ENCODE measurements around the gene STYK1. TPM values are rescaled to one million over a fixed set of nuclear protein-coding genes. Genes with fewer than 3 reads are reported as not detected.
A peak's percentile ranks its signal among the peaks of the same experiment; 100 is the strongest.
"Not testable (repeated sequence)": the region's sequence is repeated elsewhere in the genome, so short reads cannot be mapped to it uniquely, and the experiment has no call there.

The STYK1 gene
- total RNA-seq, 1 donor from 2014 or later = 2.4 TPM

DNA sequence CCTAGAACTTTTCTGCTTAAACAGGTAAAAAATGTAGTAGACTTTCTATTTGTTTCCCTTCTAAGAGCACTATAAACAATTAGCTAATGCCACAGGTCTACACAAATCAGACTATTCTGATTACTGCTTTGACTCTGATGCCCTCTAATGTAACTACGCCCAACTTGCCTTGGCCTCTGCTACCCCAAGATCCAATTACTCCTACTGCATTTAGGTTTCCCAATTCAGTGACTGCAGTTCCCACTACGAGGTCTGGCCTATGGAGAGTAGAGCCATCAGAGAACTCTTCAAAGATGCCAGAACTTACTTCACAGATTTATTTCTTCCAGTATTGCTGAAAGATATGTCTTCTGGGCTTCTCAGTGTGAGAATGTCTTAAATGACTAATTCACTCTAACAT lies 15.3 kb upstream of the STYK1 start:
- DNase-seq (ENCODE audit: low spot score) = no peak

GRCh38 chr12:10688042-10688441 lies 14.2 kb upstream of the STYK1 start:
- DNase-seq (ENCODE audit: low spot score) = no peak

DNA sequence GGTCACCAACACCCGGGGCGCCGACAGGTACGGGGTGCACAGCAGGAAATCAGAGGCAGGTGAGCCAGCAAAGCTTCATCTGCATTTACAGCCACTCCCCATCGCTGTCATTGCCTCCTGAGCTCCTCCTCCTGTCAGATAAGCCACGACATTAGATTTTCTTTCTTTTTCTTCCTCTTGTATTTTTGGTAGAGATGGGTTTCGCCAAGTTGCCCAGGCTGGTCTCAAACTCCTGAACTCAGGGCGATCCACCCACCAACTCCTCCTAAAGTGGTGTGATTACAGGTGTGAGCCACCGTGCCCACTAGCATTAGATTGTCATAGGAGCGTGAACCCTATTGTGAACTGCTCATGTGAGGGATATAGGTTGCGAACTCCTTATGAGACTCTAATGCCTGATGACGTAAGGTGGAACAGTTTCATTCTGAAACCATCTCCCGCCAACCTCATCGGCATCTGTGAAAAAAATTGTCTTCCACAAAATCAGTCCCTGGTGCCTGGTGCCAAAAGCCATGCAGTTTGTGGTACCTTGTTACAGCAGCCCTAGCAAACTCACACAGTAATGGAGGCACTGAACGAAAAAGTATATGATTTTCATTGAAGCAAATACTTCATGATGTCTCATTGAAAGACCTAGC lies 1.5 kb downstream of the STYK1 start:
- DNase-seq (ENCODE audit: low spot score) = no peak

DNA sequence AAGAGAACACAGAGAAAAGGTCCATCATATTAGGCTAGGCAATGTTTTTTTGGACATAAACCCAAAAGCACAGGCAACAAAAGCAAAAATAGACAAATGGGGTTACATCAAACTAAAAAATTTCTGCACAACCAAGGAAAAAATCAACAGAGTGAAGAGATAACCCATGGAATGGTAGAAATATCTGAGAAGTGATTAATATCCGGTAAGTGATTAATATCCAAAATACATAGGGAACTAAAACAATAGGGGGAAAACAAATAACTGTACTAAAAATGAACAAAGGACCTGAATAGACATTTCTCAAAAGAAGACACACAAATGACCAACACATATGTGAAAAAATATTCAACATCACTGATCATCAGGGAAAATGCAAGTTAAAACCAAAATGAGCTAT lies 4.3 kb downstream of the STYK1 start:
- no peak for DNase-seq (ENCODE audit: low spot score)

DNA sequence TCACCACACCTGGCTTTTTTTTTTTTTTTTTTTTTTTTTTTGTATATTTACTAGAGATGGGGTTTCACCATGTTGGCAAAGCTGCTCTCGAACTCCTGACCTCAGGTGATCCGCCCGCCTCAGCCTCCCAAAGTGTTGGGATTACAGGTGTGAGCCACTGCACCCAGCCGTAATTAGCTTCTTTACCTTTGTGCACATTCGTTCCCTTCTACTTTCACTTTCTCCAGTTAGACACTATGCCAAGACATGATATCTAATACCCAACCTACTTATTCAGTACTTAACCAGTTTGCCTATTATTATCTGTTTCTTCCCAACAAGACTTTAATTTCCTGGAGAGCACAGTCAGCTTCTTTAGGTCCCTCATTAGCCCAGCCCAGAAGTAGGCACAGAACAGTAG lies 5.3 kb downstream of the STYK1 start:
- no peak for DNase-seq (ENCODE audit: low spot score)

DNA sequence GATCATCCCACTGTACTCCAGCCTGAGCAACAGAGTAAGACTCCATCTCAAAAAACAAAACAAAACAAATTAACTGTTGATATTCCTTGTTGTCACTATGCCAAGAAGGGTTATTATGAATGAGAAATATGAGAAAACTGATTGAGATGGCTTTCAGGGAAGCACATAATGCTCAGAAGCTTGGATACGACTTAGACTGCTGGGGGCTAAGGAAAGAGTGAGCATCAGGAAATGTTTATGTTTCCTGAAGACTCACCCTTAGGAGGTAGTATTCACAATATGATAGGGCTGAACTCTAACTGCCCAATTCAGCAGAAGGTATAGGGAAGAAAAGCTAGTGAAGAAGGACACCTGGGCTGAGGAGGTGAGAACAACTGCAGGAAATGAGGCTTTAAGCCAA lies 6.3 kb downstream of the STYK1 start:
- no peak for DNase-seq (ENCODE audit: low spot score)

DNA sequence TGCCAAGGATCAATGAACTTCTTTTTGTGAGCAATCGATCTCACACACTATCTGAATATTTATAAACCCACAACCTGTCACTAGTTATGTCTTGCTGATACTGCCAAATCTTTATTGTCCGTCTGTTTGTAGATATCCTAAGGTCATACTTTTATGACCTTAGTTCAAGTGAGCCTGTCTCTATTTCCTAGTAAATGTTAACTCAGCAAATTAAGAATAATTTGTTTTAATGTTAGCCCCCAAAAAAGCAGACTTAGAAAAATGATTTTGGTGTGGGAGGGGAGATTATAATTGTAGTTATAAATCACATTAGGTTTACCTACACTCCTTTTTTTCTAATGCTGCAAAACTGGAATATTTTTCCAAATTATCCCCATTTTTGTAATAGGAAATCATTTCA lies 9.4 kb downstream of the STYK1 start:
- no peak for DNase-seq (ENCODE audit: low spot score)

- peak; percentile 10 for DNase-seq (ENCODE audit: low spot score)
Observed at GRCh38 chr12:10663869-10664268, 10.0 kb downstream of the STYK1 start.

DNA sequence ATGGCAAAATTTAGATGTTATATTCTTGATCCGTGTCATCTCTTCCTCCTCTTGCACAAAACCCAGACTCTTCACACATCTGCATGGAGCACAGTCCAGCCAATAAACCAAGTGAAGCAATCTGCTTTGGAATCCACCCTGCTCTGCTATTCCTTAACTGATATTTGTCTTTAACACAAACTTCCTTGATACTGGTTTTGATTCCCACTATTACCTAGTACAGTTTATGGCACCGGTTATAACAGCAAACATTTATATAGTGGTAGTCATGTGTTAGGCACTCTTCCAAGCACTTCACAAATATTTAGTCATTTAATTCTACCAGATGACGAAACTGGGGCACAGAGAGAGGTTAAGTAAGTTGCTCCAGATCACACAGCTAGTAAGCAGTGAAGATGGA lies 12.5 kb downstream of the STYK1 start:
- DNase-seq (ENCODE audit: low spot score) = no peak

DNA sequence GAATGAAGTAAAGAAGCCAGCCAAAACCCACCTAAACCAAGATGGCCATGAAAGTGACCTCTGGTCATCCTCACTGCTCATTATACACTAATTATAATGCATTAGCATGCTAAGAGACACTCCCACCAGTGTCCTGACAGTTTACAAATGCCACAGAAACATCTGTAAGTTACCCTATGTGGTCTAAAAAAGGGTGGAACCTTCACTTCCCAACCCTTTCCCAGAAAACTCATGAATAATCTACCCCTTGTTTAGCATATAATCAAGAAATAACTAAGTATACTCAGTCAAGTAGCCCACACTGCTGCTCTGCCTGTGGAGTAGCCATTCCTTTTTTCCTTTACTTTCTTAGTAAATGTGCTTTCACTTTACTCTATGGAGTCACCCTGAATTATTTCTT lies 19.8 kb downstream of the STYK1 start:
- DNase-seq (ENCODE audit: low spot score) = no peak

DNA sequence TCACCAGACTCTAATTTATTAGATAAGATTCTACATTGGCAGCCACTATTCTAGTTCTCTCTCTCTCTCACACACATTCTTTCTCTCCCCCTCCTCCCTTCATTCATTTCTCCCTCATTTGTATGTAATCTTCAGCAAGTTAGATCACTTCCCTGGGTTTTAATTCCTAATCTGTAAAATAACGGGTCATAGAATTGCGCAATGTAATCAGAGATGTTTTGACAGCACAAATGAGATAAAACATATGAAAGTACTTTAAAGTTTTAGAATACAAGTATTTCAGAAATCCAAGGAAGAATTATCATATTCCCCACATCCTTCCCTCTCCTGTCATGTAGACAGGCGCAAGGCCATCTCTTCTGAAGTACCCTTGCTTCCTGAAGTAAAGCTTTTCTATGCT lies 21.7 kb downstream of the STYK1 start:
- DNase-seq (ENCODE audit: low spot score) = peak; percentile 21

DNA sequence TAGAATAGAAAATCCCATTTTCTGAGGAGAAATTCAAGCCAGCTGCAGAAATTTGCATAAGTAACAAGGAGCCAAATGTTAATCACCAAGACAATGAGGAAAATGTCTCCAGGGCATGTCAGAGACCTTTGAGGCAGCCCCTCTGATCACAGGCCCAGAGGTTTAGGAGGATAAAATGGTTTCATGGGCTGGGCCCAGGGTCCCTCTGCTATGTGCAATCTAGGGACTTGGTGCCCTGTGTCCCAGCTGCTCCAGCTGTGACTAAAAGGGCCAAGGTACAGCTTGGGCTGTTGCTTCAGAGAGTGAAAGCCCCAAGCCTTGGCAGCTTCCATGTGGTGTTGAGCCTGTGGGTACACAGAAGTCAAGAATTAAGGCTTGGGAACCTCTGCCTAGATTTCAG lies 27.3 kb downstream of the STYK1 start:
- not testable (repeated sequence) for DNase-seq (ENCODE audit: low spot score)

DNA sequence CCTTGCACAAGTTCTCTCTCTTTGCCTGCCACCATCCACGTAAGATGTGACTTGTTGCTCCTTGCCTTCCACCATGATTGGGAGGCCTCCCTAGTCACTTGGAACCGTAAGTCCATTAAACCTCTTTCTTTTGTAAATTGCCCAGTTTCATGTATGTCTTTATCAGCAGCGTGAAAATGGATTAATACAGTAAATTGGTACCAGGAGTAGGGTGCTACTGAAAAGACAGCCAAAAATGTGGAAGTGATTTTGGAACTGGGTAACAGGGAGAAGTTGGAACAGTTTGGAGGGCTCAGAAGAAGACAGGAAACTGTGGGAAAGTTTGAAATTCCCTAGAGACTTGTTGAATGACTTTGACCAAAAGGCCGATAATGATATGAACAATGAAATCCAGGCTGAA lies 27.9 kb downstream of the STYK1 start:
- no peak for DNase-seq (ENCODE audit: low spot score)

DNA sequence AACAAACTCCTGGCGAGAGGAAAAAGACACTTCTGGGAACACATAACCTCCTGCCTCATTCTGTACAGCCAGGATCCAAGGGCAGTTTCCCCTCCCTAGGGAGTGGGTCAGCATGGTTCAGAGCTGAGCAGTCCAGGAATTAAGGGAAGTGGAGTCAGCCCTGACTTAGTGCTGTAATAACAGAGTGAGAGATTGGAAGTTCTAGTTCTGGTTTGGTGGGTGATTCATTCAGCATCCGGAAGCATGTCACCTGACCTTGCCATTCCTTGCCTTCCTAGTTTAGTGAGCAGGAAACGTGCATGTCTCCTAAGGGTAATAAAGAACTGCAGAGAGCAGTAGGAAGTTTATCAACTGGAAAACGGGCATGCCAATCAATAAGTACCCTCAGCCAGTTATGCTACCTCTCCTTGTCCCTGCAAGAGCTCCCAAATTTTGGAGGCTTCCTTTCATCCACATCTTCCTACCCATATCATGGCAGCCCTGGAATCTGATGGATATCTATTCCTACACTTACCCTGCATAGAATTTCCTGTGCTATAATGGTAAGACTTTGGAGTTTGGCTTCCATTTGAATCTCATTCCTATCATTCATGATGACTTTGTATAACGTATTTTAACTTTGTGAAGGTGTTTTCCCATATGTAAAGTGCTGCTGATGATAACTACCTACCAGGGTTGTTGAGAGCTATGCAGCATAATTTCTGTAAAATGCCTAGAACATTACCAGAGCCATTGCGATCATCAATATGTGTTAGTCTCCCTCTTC lies 31.9 kb downstream of the STYK1 start:
- peak; percentile 30 for DNase-seq (ENCODE audit: low spot score)

GRCh38 chr12:10638728-10639127 lies 35.1 kb downstream of the STYK1 start:
- DNase-seq (ENCODE audit: low spot score) = no peak

- peak; percentile 21 for DNase-seq (ENCODE audit: low spot score)
Observed at GRCh38 chr12:10636611-10637010, 37.2 kb downstream of the STYK1 start.

GRCh38 chr12:10636124-10636523 lies 37.7 kb downstream of the STYK1 start:
- DNase-seq (ENCODE audit: low spot score) = no peak

GRCh38 chr12:10635306-10635705 lies 38.5 kb downstream of the STYK1 start:
- DNase-seq (ENCODE audit: low spot score) = no peak

GRCh38 chr12:10634427-10634826 lies 39.4 kb downstream of the STYK1 start:
- no peak for DNase-seq (ENCODE audit: low spot score)

- no peak for DNase-seq (ENCODE audit: low spot score)
Observed at GRCh38 chr12:10633541-10633940, 40.3 kb downstream of the STYK1 start.

GRCh38 chr12:10632226-10632625 lies 41.6 kb downstream of the STYK1 start:
- peak; percentile 76 for DNase-seq (ENCODE audit: low spot score)

DNA sequence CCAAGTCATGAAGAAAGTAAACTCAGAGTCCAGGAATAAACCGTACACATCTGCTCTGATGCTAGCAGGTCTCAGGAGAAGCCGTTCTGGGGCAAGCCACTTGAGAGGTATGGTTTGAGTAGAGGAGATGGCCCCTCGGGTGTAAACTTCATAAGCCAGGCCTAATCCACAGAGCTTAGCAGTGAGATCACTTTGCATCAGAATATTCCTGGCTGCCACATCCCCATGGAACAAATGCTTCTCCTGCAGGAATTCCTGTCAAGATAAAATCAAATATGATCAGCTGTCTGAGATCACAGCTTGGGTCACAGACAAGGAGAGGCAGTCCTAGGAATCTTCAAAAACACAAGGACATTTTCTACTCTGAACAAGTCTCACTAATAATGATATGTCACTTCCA lies 49.2 kb downstream of the STYK1 start:
- DNase-seq (ENCODE audit: low spot score) = no peak

GRCh38 chr12:10623131-10623530 lies 50.7 kb downstream of the STYK1 start:
- DNase-seq (ENCODE audit: low spot score) = no peak

DNA sequence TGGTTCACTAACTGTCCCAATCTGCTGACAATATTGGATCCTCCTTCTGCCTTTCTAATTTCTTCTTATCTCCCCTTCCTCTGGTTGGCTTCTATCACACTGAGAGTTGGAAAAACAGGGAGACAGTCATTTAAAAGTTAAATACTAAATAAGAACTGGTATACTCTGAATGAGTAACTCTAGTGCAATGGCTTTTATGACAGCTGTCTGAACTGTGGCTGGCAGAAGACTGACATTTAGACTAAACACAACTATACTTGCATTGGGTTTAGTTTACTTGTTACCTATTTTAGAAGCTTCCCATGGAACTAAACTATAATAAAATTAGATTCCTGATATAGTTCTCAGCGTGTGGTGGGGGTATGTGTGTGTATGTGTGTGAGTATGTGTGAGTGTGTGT lies 52.6 kb downstream of the STYK1 start:
- no peak for DNase-seq (ENCODE audit: low spot score)
